PC-9 (cell line): ENCODE measurements around the gene MTARC2. TPM values are rescaled to one million over a fixed set of nuclear protein-coding genes. Genes with fewer than 3 reads are reported as not detected.

Source experiments
- BruUV-seq: library from RNA; stranded (reverse); fragments of 400-500 nt; replicated peaks from 2 replicates; lab custom pipeline; 2021; lab: Mats Ljungman, UMichigan
- CTCF ChIA-PET: fragments of 300-600 bp; sonication (Branson Sonifier 250); formaldehyde crosslinking; loops from one replicate; lab custom pipeline; 2022; ENCODE audit warnings: antibody characterized with exemption; lab: Charles Lee
- POLR2A ChIA-PET: fragments of 300-600 bp; sonication (Branson Sonifier 250); formaldehyde crosslinking; loops from one replicate; lab custom pipeline; 2022; ENCODE audit warnings: antibody characterized with exemption; ENCODE audit not compliant: unreplicated experiment; lab: Charles Lee
- DNase-seq, 2 experiments: peaks; one replicate each; pipeline versions ENCODE4 v3.0.0 to v3.0.0-alpha.2; 2015 to 2022; ENCODE audit warnings: mixed read lengths in 1 of 2
- H2AFZ ChIP-seq: fragments of 200-600 bp; sonication (generic); 2 replicates; pipeline ENCODE4 v1.8.1; 2017; ENCODE audit warnings: antibody characterized with exemption
- H3F3A ChIP-seq: fragments of 200-600 bp; sonication (generic); 2 replicates; pipeline ENCODE4 v1.8.1; 2017; ENCODE audit warnings: antibody characterized with exemption, mild to moderate bottlenecking, low read depth; ENCODE audit not compliant: insufficient read depth
- H3K27ac ChIP-seq: fragments of 200-600 bp; sonication (generic); 2 replicates; pipeline ENCODE4 v1.6.1; 2016; ENCODE audit warnings: mixed run types
- H3K27me3 ChIP-seq: fragments of 200-600 bp; sonication (generic); 2 replicates; pipeline ENCODE4 v1.6.1; 2016; ENCODE audit warnings: low read depth, mixed run types; ENCODE audit not compliant: insufficient read depth
- H3K36me3 ChIP-seq: fragments of 200-600 bp; sonication (generic); 2 replicates; pipeline ENCODE4 v1.6.1; 2016; ENCODE audit warnings: low read depth, mixed run types
- H3K4me1 ChIP-seq: fragments of 200-600 bp; sonication (generic); replicated peaks from 2 replicates; pipeline ENCODE4 v1.6.1; 2016; ENCODE audit warnings: mixed run types; ENCODE audit not compliant: insufficient read depth
- H3K4me2 ChIP-seq: fragments of 200-600 bp; sonication (generic); 2 replicates; pipeline ENCODE4 v1.6.1; 2017; ENCODE audit warnings: mixed run types
- H3K4me3 ChIP-seq: fragments of 200-600 bp; sonication (generic); 2 replicates; pipeline ENCODE4 v1.6.1; 2016; ENCODE audit warnings: mixed run types
- H3K79me2 ChIP-seq: fragments of 200-600 bp; sonication (generic); 2 replicates; pipeline ENCODE4 v1.6.1; 2017; ENCODE audit warnings: low read depth, mixed run types
- H3K9me2 ChIP-seq: fragments of 200-600 bp; sonication (generic); 2 replicates; pipeline ENCODE4 v1.8.1; 2017; ENCODE audit warnings: mild to moderate bottlenecking; ENCODE audit not compliant: insufficient read depth
- H3K9me3 ChIP-seq: fragments of 200-600 bp; sonication (generic); 2 replicates; pipeline ENCODE4 v1.8.1; 2016; ENCODE audit warnings: low read depth; ENCODE audit not compliant: insufficient read depth
- H4K20me1 ChIP-seq: fragments of 200-600 bp; sonication (generic); 2 replicates; pipeline ENCODE4 v1.8.1; 2017; ENCODE audit not compliant: insufficient read depth
- CTCF ChIP-seq: fragments of 200-600 bp; sonication (generic); conservative IDR thresholded peaks from 2 replicates; pipeline ENCODE4 v1.6.1; 2017; ENCODE audit warnings: mixed run types, antibody characterized with exemption, mild to moderate bottlenecking, moderate library complexity
- EZH2 ChIP-seq: fragments of 200-600 bp; sonication (generic); IDR thresholded peaks from 2 replicates; pipeline ENCODE4 v1.8.0; 2017; ENCODE audit warnings: antibody characterized with exemption, low read depth
- intact Hi-C: fragments of 100-400 bp; cut with micrococcal nuclease; formaldehyde crosslinking; loops from one replicate; pipeline ENCODE4 v1.10.0; 2022; ENCODE audit not compliant: unreplicated experiment
- total RNA-seq: library from RNA; stranded (reverse); gene quantifications from 2 replicates; pipeline ENCODE4 v1.2.3, GENCODE V29; 2021

The MTARC2 gene
- total RNA-seq, 1 experiment from 2014 or later: 23.1 TPM

- Histone ChIP-seq H3K9me3 (no peaks in the 10 kb centered on the region), H3K79me2 (no peaks in the 10 kb centered on the region), H3K4me1 (no peaks in the 10 kb centered on the region), H2AFZ (no peak overlapping the region), H3K4me2 (no peak overlapping the region), H3F3A (no peaks in the 10 kb centered on the region), H3K27ac (no peak overlapping the region), H3K27me3 (no peaks in the 10 kb centered on the region), H4K20me1 (no peaks in the 10 kb centered on the region), H3K4me3 (no peak overlapping the region), H3K9me2 (no peaks in the 10 kb centered on the region), H3K36me3 (no peaks in the 10 kb centered on the region)
- CTCF ChIA-PET: no interaction called here
- no peak for DNase-seq
- BruUV-seq: no TSS peak
- no peak for TF ChIP-seq CTCF
- POLR2A ChIA-PET: no interaction called here
- intact Hi-C loops: no loop called here
Measured at GRCh38 chr1:220727519-220727918, 20.6 kb upstream of the MTARC2 start.

DNA sequence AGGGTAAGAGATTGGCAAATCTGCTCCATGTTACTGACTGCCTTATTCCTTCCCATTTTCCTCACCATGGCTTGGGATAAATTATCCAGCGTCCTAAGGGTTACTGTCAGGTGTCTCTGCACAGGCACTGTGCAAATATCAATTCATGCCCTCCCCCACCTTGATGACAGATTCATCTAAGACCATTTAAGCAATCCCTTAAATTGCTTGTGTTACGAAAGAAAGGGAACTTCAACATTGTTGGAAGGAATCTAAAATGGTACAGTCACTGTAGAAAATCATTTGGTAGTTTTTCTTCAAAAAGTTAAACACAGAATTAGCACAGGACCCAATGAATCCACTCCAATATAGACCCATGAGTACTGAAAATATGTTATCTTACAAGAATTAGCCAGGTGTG is 17.6 kb upstream of the MTARC2 start:
- Histone ChIP-seq H3K9me2 (no peaks in the 10 kb centered on the region), H2AFZ (no peak overlapping the region), H3K27ac (no peak overlapping the region), H3K36me3 (no peaks in the 10 kb centered on the region), H3K4me3 (no peak overlapping the region), H3K4me1 (peaks cover 20% of the 10 kb centered on the region), H3K9me3 (no peaks in the 10 kb centered on the region), H3K79me2 (no peaks in the 10 kb centered on the region), H3K4me2 (no peak overlapping the region), H3F3A (peaks cover 10% of the 10 kb centered on the region), H3K27me3 (no peaks in the 10 kb centered on the region), H4K20me1 (no peaks in the 10 kb centered on the region)
- intact Hi-C loops: no loop called here
- DNase-seq: no peak
- no TSS peak for BruUV-seq
- ChIA-PET POLR2A (no interaction called here), CTCF (no interaction called here)
- TF ChIP-seq EZH2 (no peak), CTCF (no peak)

DNA sequence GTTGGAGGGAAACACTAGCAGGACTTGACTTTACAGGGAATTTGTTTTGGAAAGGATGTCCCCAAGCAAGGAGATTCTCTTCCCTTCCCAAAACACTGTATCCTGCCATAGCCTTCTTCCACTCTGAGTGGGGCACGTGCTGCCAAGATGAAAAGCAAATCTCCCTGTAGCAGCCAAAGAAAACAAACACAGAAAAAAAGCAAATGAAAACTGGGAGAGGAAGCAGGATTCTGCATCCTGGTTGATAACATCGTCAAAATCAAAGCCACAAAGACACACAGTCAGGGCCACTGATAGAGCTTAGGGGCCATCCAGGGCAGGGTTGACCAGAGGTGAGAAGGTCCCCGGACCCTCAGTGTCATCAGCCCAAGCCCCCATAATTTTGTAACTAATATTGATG is 16.0 kb upstream of the MTARC2 start:
- Histone ChIP-seq H3K27me3 (no peaks in the 10 kb centered on the region), H3K4me3 (no peak overlapping the region), H3K4me2 (no peak overlapping the region), H3K9me3 (no peaks in the 10 kb centered on the region), H3K4me1 (peaks cover 20% of the 10 kb centered on the region), H3F3A (peaks cover 10% of the 10 kb centered on the region), H4K20me1 (no peaks in the 10 kb centered on the region), H3K27ac (no peak overlapping the region), H3K9me2 (no peaks in the 10 kb centered on the region), H3K79me2 (no peaks in the 10 kb centered on the region), H2AFZ (no peak overlapping the region), H3K36me3 (no peaks in the 10 kb centered on the region)
- ChIA-PET CTCF (no interaction called here), POLR2A (no interaction called here)
- BruUV-seq: no TSS peak
- intact Hi-C loops: loop anchor here (2.0 kb wide), 2 partner anchors 41 to 451 kb away; partner anchors contain the start of gene C1orf115
- TF ChIP-seq EZH2: no peak
- TF ChIP-seq CTCF: no peak
- no peak for DNase-seq
